HG02763 (cell line): ENCODE measurements around the gene RHEBL1.
A peak's percentile ranks its signal among the peaks of the same experiment; 100 is the strongest.

Experiments
- ATAC-seq: cut with Tn5 transposase; IDR thresholded peaks from one replicate; pipeline ENCODE4 v1.9.1; 2021; ENCODE audit warnings: mild to moderate bottlenecking, moderate library complexity; ENCODE audit not compliant: unreplicated experiment

Gene RHEBL1, protein sequence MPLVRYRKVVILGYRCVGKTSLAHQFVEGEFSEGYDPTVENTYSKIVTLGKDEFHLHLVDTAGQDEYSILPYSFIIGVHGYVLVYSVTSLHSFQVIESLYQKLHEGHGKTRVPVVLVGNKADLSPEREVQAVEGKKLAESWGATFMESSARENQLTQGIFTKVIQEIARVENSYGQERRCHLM

GRCh38 chr12:49069507-49070346 lies at the start of gene RHEBL1:
Gene RHEBL1 (minus strand): TSS chr12:49069979. CDS start chr12:49069785, 194 bp downstream.
- ATAC-seq = peak; percentile 98

- ATAC-seq = no peak
These were observed 41.4 kb upstream of the RHEBL1 start for GRCh38 chr12:49111206-49111605.

DNA sequence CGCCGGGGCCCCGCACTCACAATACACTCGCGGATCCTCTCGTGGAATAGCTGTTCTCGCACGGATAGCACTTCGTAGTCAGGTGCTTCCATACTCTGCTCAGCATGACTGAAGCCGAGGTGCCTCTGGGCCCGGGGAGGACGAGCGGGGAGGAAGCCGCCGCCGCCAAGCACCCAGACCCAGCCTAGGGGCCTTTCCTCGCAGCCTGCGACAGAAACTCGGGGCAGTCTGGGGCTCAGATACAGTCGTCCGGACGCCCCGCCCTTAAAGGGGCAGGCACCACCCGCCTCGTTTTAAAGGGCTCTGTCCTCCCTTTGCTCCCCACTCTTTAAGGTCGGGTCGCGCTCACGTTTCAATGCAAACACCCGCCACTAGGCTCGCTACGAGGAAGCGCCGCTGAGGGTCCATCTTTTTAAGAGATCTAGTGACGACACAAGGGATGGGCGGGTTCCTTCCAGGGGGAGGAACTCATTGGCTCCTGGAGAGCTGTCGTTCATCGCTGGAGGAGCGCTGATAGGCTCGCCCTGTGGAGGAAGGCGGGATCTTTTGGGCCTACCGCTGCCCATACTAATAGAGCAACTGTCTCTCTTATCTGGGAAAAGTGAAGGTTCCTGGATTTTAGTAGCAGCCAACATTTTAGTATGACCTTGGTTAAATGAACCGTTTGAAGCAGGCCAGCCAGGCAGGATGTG lies 40.8 kb upstream of the RHEBL1 start, which contains the start of gene LMBR1L:
TSS of gene LMBR1L (minus strand) at position 384 of the 692 bp plus-strand sequence. CDS start at position 92, 292 bp downstream.
- peak; percentile 99 for ATAC-seq

GRCh38 chr12:49109641-49110463 lies 40.1 kb upstream of the RHEBL1 start:
- ATAC-seq = no peak

- ATAC-seq = no peak
These were observed 39.2 kb upstream of the RHEBL1 start for GRCh38 chr12:49108958-49109404.

- no peak for ATAC-seq
These were observed 35.8 kb upstream of the RHEBL1 start for GRCh38 chr12:49105504-49106084.

DNA sequence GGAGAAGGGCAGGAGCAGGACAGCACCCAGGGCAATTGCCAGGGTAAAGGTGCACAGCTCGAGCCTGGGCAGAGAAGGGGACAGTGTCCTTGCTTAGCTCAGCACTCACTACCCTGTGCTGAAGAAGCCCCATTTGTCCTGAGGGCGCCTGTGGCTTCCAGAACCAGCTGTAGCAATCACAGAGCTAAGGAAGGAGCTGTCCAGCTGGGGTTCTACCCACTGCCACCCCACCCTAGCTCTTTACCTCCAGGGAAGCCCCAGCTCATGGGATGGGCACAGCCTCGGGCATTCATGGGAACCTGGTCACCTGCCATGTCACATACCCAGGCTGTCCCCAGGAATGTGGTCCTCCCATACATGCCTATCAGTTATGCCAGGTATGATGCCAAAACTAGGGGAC lies 35.0 kb upstream of the RHEBL1 start:
- ATAC-seq = no peak

DNA sequence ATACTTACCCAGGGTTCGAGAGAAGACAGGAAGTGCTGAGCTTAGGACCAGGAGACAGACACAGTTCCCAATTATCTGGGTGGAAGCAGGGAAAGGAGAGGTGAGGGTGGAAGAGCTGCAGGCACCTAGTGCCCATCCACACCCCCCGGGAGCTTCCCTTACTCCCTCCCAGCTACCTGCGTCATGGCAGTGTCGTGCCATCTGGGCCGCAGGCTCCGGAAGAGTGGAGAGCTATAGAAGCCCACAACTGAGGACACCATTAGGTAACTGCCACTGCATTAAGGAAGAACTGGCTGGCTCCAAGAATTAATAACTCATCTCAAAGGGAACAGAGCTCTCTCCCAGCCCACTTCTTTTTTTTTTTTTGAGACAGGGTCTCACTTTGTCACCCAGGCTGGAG lies 30.6 kb upstream of the RHEBL1 start:
- no peak for ATAC-seq

GRCh38 chr12:49098703-49099102 lies 28.9 kb upstream of the RHEBL1 start:
- no peak for ATAC-seq

- ATAC-seq = no peak
These were observed 28.3 kb upstream of the RHEBL1 start for GRCh38 chr12:49098035-49098451.

- ATAC-seq = no peak
These were observed 27.6 kb upstream of the RHEBL1 start for GRCh38 chr12:49097381-49097780.

DNA sequence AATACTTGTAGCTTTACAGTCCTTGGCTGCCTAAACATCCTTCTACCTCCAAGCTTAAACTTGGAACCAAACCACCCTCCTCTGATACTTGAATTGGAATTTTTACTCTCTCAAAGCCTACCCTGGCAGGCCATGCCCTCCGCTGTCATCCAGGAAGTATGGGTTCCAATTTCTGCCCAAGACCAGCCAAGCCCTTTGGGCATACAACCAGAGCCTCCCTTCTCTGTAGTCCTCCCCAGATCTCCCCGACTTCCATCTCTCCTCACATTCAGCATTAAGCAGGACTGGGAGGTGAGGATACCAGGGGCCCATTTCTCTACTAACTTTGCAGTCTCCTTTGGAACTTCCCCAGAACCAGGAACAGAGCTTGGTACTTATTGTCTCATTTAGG lies 25.2 kb upstream of the RHEBL1 start:
- ATAC-seq = no peak

- ATAC-seq = no peak
These were observed 24.6 kb upstream of the RHEBL1 start, which contains the start of gene DHH for GRCh38 chr12:49094160-49094974. Gene DHH (minus strand): TSS chr12:49094801. CDS start chr12:49094512, 289 bp downstream.

- ATAC-seq = no peak
These were observed 24.0 kb upstream of the RHEBL1 start for GRCh38 chr12:49093792-49094159.

- ATAC-seq = no peak
These were observed 23.1 kb upstream of the RHEBL1 start for GRCh38 chr12:49092816-49093406.

- no peak for ATAC-seq
These were observed 22.5 kb upstream of the RHEBL1 start for GRCh38 chr12:49092086-49092815.

GRCh38 chr12:49091836-49092085 lies 22.0 kb upstream of the RHEBL1 start:
- no peak for ATAC-seq

GRCh38 chr12:49091056-49091835 lies 21.5 kb upstream of the RHEBL1 start:
- no peak for ATAC-seq
